K562 (cell line): ENCODE measurements around the gene PHEX.

Experiments used
- EZH2 ChIP-seq: IDR thresholded peaks from 2 replicates; pipeline ENCODE4 v1.6.1; 2012; ENCODE audit warnings: low read depth, mild to moderate bottlenecking, inconsistent platforms, low read length, borderline replicate concordance
- UBTF ChIP-seq, 2 experiments: IDR thresholded peaks; 2 replicates each; pipeline ENCODE4 v1.6.1; 2012; ENCODE audit warnings: improper control_type of control experiment in 2 of 2, low read depth in 2 of 2, low read length in 2 of 2, borderline replicate concordance in 1 of 2
- TF ChIP-seq, protein P1 (sequence below), 2 experiments: fragments of 450-650 bp; IDR thresholded peaks; 2 replicates each; pipeline ENCODE4 v1.6.1; 2016; ENCODE audit warnings: mild to moderate bottlenecking in 2 of 2, borderline replicate concordance in 1 of 2, low read depth in 1 of 2, moderate library complexity in 1 of 2

DNA sequence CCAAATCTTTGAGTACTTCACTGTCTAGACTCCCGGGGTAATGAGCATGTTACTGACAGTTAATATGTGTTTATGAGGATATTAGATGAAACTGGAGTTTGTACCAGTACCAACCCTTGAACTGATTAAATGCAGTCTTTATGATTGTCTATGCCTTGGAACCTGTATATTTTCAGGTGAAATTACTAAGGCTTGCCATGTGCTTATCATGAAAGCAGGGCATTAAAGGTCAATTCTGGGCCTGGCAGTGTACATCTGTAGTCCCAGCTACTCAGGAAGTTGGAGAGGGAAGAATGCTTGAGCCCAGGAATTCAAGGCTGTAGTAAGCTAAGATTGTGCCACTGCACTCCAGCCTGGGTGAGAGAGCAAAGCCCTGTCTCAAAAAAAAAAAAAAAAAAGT lies 27.6 kb downstream of the PHEX start:
- TF ChIP-seq EZH2 (no peak), UBTF (IDR thresholded peaks at IDR 0.05; ENCODE audit: borderline replicate concordance in 1 of 2, low read depth in 2 of 2, low read length in 2 of 2) (no peak)
- TF ChIP-seq, protein P1, sequence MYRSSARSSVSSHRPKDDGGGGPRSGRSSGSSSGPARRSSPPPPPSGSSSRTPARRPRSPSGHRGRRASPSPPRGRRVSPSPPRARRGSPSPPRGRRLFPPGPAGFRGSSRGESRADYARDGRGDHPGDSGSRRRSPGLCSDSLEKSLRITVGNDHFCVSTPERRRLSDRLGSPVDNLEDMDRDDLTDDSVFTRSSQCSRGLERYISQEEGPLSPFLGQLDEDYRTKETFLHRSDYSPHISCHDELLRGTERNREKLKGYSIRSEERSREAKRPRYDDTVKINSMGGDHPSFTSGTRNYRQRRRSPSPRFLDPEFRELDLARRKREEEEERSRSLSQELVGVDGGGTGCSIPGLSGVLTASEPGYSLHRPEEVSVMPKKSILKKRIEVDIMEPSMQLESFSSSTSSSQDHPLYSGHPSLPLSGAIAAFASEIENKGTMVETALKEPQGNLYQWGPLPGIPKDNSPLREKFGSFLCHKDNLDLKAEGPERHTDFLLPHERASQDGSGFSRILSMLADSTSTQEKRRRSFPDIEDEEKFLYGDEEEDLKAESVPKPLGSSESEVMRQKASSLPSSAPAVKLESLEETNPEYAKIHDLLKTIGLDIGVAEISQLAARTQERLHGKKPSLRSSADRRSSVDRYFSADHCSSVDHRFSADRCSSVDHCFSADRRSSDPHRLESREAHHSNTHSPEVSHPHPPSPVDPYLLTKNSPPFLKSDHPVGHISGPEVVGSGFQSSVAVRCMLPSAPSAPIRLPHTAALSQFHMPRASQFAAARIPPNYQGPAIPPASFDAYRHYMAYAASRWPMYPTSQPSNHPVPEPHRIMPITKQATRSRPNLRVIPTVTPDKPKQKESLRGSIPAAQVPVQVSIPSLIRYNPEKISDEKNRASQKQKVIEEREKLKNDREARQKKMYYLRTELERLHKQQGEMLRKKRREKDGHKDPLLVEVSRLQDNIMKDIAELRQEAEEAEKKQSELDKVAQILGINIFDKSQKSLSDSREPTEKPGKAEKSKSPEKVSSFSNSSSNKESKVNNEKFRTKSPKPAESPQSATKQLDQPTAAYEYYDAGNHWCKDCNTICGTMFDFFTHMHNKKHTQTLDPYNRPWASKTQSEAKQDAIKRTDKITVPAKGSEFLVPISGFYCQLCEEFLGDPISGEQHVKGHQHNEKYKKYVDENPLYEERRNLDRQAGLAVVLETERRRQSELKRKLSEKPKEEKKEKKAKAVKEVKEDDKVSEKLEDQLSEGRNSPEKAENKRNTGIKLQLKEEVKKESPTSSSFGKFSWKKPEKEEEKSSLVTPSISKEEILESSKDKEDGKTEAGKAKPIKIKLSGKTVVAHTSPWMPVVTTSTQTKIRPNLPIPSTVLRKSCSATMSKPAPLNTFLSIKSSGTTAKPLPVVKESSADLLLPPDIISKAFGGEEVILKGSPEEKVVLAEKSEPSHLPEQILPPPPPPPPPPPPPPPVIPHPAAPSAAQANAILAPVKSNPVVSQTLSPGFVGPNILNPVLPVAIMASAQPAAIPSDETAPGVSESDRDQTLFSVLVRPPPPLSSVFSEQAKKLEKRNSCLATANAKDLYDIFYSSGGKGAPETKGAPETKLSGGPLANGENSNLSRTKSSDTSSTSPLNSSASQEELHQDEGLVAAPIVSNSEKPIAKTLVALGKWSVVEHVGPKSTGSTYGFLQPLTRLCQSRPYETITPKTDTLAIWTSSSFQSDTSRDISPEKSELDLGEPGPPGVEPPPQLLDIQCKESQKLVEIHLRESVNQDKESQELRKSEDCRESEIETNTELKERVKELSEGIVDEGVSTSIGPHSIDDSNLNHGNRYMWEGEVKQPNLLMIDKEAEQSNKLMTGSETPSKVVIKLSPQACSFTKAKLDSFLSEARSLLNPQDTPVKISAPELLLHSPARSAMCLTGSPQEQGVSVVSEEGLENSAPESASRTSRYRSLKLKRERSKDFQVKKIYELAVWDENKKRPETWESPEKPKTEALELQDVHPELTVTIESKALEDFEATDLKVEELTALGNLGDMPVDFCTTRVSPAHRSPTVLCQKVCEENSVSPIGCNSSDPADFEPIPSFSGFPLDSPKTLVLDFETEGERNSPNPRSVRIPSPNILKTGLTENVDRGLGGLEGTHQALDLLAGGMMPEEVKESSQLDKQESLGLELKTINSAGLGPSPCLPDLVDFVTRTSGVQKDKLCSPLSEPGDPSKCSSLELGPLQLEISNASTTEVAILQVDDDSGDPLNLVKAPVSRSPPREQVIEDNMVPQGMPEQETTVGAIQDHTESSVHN (IDR thresholded peaks at IDR 0.05; ENCODE audit: borderline replicate concordance in 1 of 2, low read depth in 1 of 2), result no peak
